HG03520 (cell line): Measurements from ENCODE around the gene GPHN.
"Not testable (repeated sequence)": the region's sequence is repeated elsewhere in the genome, so short reads cannot be mapped to it uniquely, and the experiment has no call there.

ENCODE experiments used
- ATAC-seq: cut with Tn5 transposase; IDR thresholded peaks from one replicate; pipeline ENCODE4 v1.9.1; 2021; ENCODE audit warnings: mild to moderate bottlenecking, moderate library complexity; ENCODE audit not compliant: unreplicated experiment

Gene GPHN

DNA sequence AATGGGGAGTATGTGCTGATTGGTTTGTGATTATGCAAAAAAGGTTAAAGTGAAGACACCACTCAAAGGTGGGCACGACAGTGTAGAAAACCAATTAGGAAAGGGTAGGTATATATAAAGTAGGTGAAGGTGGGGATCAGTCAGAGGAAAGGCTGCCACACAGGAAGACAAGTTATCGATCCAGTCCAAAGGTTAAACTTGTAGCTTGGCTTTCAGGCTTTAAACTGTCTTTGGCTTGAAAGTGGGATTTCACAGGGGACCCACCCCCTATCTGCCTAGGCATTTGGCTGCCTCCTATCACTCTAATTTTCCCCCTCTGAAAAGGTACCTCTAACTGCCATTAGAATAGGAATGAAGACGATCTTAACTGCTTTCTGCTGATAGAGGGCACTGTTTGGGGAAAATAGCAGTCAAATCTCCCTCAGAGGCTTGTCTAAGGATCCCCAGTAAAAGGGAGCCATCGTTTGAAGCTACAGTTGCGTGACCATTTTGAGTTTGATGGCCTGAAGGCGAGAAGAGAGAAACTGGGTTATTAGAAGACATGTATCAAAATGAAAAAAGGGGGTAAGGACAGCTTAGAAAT lies 250.2 kb downstream of the GPHN start:
- ATAC-seq: no peak

DNA sequence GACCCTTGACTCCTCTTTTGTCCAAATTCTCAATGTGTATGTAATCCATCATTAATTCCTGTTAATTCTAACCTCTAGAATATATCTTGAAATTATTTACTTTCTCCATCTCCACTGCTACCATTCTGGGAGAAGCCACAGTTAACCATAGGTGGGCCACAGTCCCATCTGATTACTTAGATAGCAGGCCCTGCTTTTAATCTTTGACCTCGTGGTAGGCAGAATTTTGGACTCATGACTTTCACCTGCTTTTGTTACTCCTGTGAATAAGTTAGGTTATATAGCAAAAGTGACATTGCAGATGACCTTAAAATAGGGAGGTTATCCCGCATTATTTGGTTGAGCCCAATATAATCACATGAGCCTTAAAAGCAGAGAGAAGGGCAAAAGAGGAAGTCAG lies 264.2 kb downstream of the GPHN start:
- no peak for ATAC-seq

DNA sequence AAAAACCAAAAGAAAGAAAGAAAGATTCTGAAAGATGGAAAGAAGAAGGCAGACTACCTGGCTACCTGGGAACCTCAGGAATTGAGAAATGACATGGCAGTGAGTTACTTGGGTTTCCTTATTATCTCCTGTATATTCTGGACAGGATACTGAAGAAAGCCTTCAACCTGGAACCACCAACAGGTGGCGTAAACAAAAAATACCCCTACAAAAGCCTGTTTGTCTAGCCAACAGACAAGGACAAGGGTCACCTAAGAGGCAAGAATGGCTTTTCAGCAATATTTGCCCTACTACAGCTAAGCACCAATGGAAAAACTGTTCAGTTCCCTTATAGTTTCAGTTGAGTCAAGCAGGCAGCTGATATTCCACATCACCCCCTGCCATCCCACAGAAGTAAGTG lies 274.9 kb downstream of the GPHN start:
- no peak for ATAC-seq

DNA sequence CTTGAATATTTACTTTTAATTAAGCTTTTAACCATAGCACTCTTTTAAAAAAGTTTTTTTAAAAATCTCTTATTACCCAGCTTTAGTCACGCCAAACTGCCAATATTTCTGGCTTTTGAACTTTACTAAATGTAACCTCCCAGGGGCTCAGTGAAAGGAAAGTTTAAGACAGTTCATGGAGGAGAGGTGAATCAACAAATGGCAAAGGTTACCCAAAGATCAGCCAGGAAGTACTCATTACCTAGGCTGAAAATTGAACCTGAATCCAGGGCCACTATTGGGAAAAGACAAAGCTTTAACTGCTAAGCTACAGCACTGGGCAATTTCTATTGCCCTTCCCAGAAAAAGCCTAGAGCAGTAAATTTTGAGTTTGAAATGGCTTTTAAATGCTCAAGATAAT lies 282.2 kb downstream of the GPHN start:
- ATAC-seq: no peak

GRCh38 chr14:66802962-66803361 lies 295.0 kb downstream of the GPHN start:
- no peak for ATAC-seq

DNA sequence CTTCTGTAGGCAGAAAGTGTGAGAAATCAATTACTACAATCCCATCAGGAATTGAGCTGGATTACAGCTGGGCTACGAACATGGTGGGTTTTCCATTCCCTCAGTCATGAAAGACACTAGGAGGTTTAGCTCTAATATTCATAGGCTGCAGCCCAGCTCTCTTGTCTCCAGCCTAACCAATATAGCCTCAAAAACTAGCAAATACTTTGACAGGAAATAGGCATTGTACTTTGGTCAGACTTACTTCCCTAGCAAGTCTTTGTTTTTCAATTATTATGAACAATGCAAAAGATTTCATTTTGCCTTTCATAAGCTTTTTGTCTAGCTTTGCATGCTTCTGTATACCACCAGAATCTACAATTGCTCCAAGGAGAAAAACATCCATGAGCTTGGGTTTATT lies 296.2 kb downstream of the GPHN start:
- no peak for ATAC-seq

DNA sequence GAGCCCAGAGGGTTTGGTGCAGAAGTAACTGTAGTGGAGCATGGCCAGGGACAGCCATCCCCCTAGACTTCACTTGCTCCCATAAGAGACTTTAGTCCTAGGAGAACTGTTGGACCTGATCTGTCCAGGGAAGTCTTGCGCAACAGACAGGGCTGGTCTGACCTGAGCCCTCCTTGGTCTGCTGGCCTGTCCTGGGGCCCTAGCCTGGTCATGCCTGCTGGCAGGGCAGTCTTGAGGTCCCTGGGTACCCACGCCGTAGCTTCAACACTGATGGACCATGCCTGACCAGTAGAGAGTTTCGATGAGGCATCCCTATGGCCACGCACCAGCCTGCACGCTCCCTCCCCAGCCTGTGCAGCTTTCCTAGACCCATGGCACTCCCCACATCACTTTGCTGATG lies 305.7 kb downstream of the GPHN start:
- no peak for ATAC-seq

- no peak for ATAC-seq
These were observed 307.7 kb downstream of the GPHN start for GRCh38 chr14:66815687-66816086.

GRCh38 chr14:66824251-66824650 lies 316.3 kb downstream of the GPHN start:
- no peak for ATAC-seq

GRCh38 chr14:66827182-66827581 lies 319.2 kb downstream of the GPHN start:
- no peak for ATAC-seq

DNA sequence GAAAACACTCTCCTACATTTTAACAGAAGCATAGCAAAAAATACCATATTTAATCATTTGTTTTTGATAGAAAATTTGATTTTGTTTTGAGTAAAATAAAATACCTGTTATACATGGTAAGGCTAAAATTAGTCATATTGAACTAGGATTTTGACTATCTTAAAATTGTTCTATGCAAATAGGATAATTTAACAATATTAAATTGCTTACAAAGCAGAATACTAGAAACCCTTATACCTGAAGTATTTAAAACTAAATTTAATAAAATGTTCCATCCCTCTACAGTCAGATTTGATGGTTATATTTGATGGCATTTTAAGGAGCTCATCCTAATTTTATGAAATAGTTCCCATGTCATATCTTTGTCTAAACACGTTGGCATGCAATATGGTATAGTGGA lies 323.2 kb downstream of the GPHN start:
- no peak for ATAC-seq

GRCh38 chr14:66833816-66834215 lies 325.9 kb downstream of the GPHN start:
- no peak for ATAC-seq

- not testable (repeated sequence) for ATAC-seq
These were observed 329.5 kb downstream of the GPHN start for GRCh38 chr14:66837436-66837835.

- ATAC-seq: no peak
These were observed 335.1 kb downstream of the GPHN start for GRCh38 chr14:66842911-66843512.

DNA sequence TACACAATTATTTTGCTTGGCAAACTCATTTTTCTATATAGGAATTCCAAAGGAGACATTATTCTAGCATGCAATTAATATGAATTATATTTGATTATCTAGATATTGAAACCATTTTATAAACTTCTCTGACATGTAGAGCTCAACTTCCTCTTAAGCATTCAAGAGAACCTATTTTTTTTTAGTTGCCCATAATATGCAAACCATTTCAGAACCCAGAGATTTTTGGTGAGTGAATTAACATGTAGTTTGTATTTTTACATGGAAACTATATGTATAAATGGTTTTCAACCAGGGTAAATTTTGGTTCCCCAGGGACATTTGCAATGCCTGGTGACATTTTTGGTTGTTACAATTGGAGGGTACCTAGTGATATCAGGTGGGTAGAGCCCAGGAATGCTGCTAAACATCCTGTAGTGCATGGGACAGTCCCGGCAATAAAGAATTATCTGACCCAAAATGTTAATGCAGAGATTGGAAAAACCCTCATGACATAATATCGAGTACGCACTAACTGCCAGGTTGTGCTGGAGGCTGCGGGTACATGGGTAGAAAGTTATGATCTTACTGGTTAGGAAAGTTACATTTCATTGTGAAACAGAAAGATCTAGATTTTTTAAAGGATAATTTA lies 342.4 kb downstream of the GPHN start:
- no peak for ATAC-seq

GRCh38 chr14:66853311-66853710 lies 345.4 kb downstream of the GPHN start:
- no peak for ATAC-seq

DNA sequence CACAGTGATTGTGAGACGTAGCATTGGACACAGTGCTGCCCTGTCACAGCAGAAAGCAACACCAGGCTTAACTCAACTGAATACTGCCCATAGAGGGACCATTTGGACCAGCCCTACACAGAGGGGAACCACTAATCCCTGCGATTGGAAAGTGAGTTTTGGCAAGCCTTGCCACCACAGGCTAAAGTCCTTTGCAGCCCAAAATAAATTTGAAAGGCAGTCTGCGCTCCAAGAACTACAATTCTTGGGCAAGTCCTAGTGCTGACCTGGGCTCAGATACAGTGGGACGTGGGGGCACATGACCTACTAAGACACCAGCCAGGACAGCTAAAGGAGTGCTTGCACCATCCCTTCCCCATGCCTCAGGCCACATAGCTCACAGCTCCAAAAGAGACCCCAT lies 349.9 kb downstream of the GPHN start:
- ATAC-seq: no peak

DNA sequence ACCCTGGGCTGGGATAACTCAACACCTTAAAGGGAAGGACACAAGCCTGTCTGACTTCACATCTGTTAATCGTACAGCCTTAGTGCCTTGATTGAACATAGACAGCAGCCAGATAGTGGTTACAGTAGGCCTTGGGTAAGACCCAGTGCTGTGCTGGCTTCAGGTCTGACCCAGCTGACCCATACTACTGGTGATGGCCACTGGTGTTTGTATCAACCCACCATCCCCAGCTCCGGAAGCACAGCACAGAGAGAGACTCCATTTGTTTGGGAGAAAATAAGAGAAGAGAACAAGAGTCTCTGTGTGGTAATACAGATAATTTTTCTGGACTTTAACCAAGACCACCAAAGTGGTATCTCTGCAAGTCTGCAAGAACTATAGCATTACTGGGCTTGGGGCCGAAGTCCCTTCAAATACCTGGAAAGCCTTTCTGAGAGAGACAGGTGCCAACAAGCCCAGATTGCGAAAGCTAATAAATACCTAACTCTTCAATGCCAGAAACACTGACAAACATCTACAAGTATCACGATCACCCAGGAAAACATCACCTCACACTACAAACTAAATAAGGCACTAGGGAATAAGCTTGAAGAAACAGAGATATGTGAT lies 351.2 kb downstream of the GPHN start:
- no peak for ATAC-seq

DNA sequence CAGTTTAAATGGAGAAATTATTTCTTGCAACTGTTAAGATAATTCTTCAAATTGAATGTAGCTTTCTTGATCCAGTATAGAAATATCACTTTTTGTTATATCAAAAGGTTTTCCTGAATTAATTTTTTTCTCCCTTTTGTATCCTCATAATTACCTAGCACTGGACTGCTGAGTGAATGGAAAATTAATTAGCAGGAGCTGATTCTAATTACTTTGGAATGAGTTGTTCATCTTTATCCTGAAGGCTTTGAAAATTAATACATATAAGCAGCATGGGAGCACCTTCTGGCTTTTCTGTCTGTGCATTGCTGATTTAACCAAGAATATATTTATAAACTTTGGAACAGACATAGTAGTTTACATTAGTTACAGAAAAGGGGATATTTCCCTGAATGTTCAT lies 373.6 kb downstream of the GPHN start:
- no peak for ATAC-seq

- no peak for ATAC-seq
These were observed 376.2 kb downstream of the GPHN start for GRCh38 chr14:66884149-66884548.

DNA sequence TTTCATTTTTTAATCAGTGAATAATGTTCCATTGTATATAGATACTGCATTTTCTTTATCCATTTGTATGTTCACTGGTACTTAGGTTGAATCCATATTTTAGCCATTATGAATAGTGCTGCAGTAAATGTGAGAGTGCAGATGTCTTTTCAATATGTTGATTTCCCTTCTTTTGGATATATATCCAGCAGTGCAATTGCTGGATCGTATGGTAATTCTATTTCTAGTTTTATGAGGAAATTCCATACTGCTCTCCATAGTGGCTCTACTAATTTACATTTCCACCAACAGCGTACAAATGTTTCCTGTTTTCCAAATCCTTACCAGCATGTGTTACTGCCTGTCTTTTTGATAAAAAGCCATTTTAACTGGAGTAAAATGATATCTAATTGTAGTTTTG lies 392.8 kb downstream of the GPHN start:
- no peak for ATAC-seq

DNA sequence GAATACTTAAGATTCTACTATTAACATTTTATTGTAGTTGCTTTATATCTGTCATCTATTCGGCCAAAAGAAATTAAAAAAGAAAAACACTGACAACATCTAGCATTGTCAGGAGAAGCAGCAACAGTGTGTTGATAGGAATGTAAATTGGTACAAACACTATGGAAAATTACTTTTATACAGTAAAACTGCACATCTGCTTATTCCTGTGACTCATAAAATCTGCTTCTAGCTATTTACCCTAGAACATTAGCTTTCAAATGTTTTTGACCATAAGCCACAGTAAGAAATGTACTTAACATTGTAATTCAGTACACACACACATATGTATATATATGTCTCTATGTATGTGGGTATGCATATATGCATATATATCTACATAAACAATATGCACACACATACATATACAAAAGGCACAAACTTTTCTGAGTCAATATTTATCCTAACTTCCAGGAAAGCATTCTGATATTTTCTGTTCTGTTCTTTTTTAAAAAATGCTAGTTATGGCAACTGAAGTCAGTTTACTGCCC lies 402.4 kb downstream of the GPHN start:
- no peak for ATAC-seq
